WTC11 (cell line): ENCODE measurements around the gene TUBA4B. TPM values are rescaled to one million over a fixed set of nuclear protein-coding genes. Genes with fewer than 3 reads are reported as not detected.
A peak's percentile ranks its signal among the peaks of the same experiment; 100 is the strongest.

Experiments used
- ATAC-seq: fragments of 200-7000 bp; cut with Tn5 transposase; 2 replicates; pipeline ENCODE4 v1.10.0; 2021; ENCODE audit warnings: mild to moderate bottlenecking, moderate library complexity
- CTCF ChIA-PET: fragments of 300-600 bp; sonication (Branson Sonifier 250); formaldehyde crosslinking; loops from one replicate; lab custom pipeline; 2021; ENCODE audit warnings: antibody characterized with exemption; lab: Charles Lee
- POLR2A ChIA-PET: fragments of 350-600 bp; sonication (Branson Sonifier 250); formaldehyde crosslinking; loops from one replicate; lab custom pipeline; 2021; ENCODE audit warnings: antibody characterized with exemption; lab: Charles Lee
- DNase-seq: peaks from one replicate; pipeline ENCODE4 v3.0.0; 2021; ENCODE audit warnings: low spot score
- H3K27ac Mint-ChIP-seq: 2 replicates; pipeline ENCODE4 v1.8.0; 2021; ENCODE audit warnings: mixed read lengths
- H3K27me3 Mint-ChIP-seq: 2 replicates; pipeline ENCODE4 v1.8.0; 2021; ENCODE audit warnings: low read depth, mild to moderate bottlenecking, moderate library complexity, mixed read lengths
- H3K36me3 Mint-ChIP-seq: 2 replicates; pipeline ENCODE4 v1.8.0; 2021; ENCODE audit warnings: mixed read lengths
- H3K4me1 Mint-ChIP-seq: 2 replicates; pipeline ENCODE4 v1.8.0; 2022; ENCODE audit warnings: mixed read lengths
- H3K4me3 Mint-ChIP-seq: 2 replicates; pipeline ENCODE4 v1.8.0; 2021; ENCODE audit warnings: mild to moderate bottlenecking, moderate library complexity, mixed read lengths
- H3K9me3 Mint-ChIP-seq: 2 replicates; pipeline ENCODE4 v1.8.0; 2021; ENCODE audit warnings: mixed read lengths
- AR ChIP-seq: fragments of 250-450 bp; sonication (Bioruptor Pico); IDR thresholded peaks from 2 replicates; pipeline ENCODE4 v1.9.0; 2021; ENCODE audit warnings: mild to moderate bottlenecking
- ARID4B ChIP-seq: sonication (generic); formaldehyde crosslinking; IDR thresholded peaks from 2 replicates; pipeline ENCODE4 v1.8.0; 2023; ENCODE audit warnings: missing genetic modification reagents, mild to moderate bottlenecking, borderline replicate concordance
- ATF1 ChIP-seq: sonication (generic); formaldehyde crosslinking; IDR thresholded peaks from 2 replicates; pipeline ENCODE4 v1.8.1; 2023; ENCODE audit warnings: mild to moderate bottlenecking, moderate library complexity, missing genetic modification reagents
- CBFB ChIP-seq: sonication (generic); formaldehyde crosslinking; IDR thresholded peaks from 2 replicates; pipeline ENCODE4 v1.8.1; 2022; ENCODE audit warnings: mild to moderate bottlenecking, low read depth, missing genetic modification reagents
- CTCF ChIP-seq: fragments of 200-600 bp; IDR thresholded peaks from 2 replicates; pipeline ENCODE4 v1.8.0; 2022; ENCODE audit warnings: antibody characterized with exemption
- E2F1 ChIP-seq: sonication (generic); formaldehyde crosslinking; IDR thresholded peaks from 2 replicates; pipeline ENCODE4 v1.8.0; 2022; ENCODE audit warnings: mild to moderate bottlenecking, missing genetic modification reagents
- MLX ChIP-seq: sonication (generic); formaldehyde crosslinking; IDR thresholded peaks from 2 replicates; pipeline ENCODE4 v1.8.1; 2023; ENCODE audit warnings: mild to moderate bottlenecking, missing genetic modification reagents, moderate library complexity
- MYBL2 ChIP-seq: sonication (generic); formaldehyde crosslinking; IDR thresholded peaks from 2 replicates; pipeline ENCODE4 v1.8.1; 2023; ENCODE audit warnings: mild to moderate bottlenecking, moderate library complexity, missing genetic modification reagents
- PREB ChIP-seq: sonication (generic); formaldehyde crosslinking; IDR thresholded peaks from 2 replicates; pipeline ENCODE4 v1.8.1; 2022; ENCODE audit warnings: mild to moderate bottlenecking, missing genetic modification reagents, moderate library complexity, borderline replicate concordance
- ZNF263 ChIP-seq: sonication (generic); formaldehyde crosslinking; IDR thresholded peaks from 2 replicates; pipeline ENCODE4 v1.8.1; 2022; ENCODE audit warnings: low read depth, mild to moderate bottlenecking, moderate library complexity, missing genetic modification reagents
- ZNF423 ChIP-seq: fragments of 250-450 bp; sonication (Bioruptor Pico); IDR thresholded peaks from 2 replicates; pipeline ENCODE4 v2.1.2; 2022; ENCODE audit warnings: mild to moderate bottlenecking, moderate library complexity
- ZNF512 ChIP-seq: sonication (generic); formaldehyde crosslinking; IDR thresholded peaks from 2 replicates; pipeline ENCODE4 v1.8.1; 2022; ENCODE audit warnings: missing genetic modification reagents, borderline replicate concordance
- total RNA-seq: library from RNA; stranded (reverse); gene quantifications from 3 replicates; pipeline ENCODE4 v1.2.3, GENCODE V29; 2021
- TF ChIP-seq, protein P1 (sequence below): sonication (generic); formaldehyde crosslinking; conservative IDR thresholded peaks from 2 replicates; pipeline ENCODE4 v1.8.1; 2022; ENCODE audit warnings: mild to moderate bottlenecking, missing genetic modification reagents
- TF ChIP-seq, protein P2 (sequence below): sonication (generic); formaldehyde crosslinking; IDR thresholded peaks from 2 replicates; pipeline ENCODE4 v1.8.1; 2022; ENCODE audit warnings: low read depth, mild to moderate bottlenecking, moderate library complexity, missing genetic modification reagents, borderline replicate concordance

The TUBA4B gene
- total RNA-seq, 1 experiment from 2014 or later, result 0.20 TPM

GRCh38 chr2:219247678-219248642 lies 5.1 kb upstream of the TUBA4B start:
- H3K27me3 Mint-ChIP-seq, result peaks cover 18% of the 10 kb centered on the region
- no peak overlapping the region for H3K4me3 Mint-ChIP-seq
- TF ChIP-seq ZNF263 (no peak), MYBL2 (no peak), PREB (CRISPR knock-in tag) (no peak), E2F1 (CRISPR knock-in tag) (no peak), ZNF512 (CRISPR knock-in tag) (no peak), CBFB (CRISPR knock-in tag) (no peak), MLX (no peak)
- DNase-seq, result no peak
- no peak for ATAC-seq
- no peaks in the 10 kb centered on the region for H3K9me3 Mint-ChIP-seq
- H3K27ac Mint-ChIP-seq, result no peak overlapping the region
- ChIA-PET POLR2A (interaction anchor here (0.6 to 2.3 kb wide), 4 partner anchors 29 to 295 kb away, joined by 3 to 11 read pairs (median 6); partner anchors contain the start of gene ABCB6), CTCF (interaction anchor here (1.2 to 3.0 kb wide), 6 partner anchors 14 to 76 kb away, joined by 3 to 25 read pairs (median 5); partner anchors contain the start of genes ANKZF1, ATG9A and DNAJB2)
- peaks cover 34% of the 10 kb centered on the region for H3K4me1 Mint-ChIP-seq
- H3K36me3 Mint-ChIP-seq, result peaks cover 19% of the 10 kb centered on the region; the same call in 1 of the 2 replicates

DNA sequence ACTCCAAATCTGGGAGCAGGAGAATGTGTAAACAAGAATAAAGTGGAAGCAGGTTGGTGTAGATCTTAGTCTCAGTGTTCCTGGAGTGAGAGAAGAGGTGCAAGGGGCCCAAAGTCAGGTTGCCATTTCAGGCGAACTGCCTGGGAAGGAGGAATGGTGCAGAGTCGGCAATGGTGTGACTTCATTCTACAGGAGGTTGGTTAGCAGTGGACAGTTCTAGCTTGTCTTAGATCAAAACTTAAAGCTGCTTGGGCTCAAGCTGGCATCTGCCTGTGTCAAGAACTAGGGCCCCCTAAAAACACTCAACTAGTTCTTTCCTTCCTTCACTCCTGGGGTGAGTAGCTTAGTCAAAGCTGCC lies 4.2 kb upstream of the TUBA4B start:
- Mint-ChIP-seq H3K36me3 (peaks cover 19% of the 10 kb centered on the region; the same call in 1 of the 2 replicates), H3K9me3 (no peaks in the 10 kb centered on the region), H3K27me3 (peaks cover 25% of the 10 kb centered on the region), H3K27ac (peak overlapping the region; percentile 62; the same call in 1 of the 2 replicates), H3K4me1 (peaks cover 31% of the 10 kb centered on the region), H3K4me3 (no peak overlapping the region)
- DNase-seq (no peak), ATAC-seq (no peak)
- ChIA-PET CTCF (interaction anchor here (0.6 to 3.0 kb wide), 10 partner anchors 13 to 247 kb away, joined by 3 to 25 read pairs (median 4); partner anchors contain the start of genes ANKZF1, ATG9A and DNAJB2), POLR2A (interaction anchor here (1.2 to 2.3 kb wide), 2 partner anchors 30 to 295 kb away, joined by 7 to 11 read pairs; partner anchors contain the start of gene ABCB6)
- TF ChIP-seq CTCF (no peak), ARID4B (CRISPR knock-in tag) (no peak), ATF1 (no peak), ZNF423 (CRISPR knock-in tag) (no peak), AR (CRISPR knock-in tag) (no peak)
- TF ChIP-seq, protein P1, sequence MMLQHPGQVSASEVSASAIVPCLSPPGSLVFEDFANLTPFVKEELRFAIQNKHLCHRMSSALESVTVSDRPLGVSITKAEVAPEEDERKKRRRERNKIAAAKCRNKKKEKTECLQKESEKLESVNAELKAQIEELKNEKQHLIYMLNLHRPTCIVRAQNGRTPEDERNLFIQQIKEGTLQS (CRISPR knock-in tag), result no peak
- TF ChIP-seq, protein P2, sequence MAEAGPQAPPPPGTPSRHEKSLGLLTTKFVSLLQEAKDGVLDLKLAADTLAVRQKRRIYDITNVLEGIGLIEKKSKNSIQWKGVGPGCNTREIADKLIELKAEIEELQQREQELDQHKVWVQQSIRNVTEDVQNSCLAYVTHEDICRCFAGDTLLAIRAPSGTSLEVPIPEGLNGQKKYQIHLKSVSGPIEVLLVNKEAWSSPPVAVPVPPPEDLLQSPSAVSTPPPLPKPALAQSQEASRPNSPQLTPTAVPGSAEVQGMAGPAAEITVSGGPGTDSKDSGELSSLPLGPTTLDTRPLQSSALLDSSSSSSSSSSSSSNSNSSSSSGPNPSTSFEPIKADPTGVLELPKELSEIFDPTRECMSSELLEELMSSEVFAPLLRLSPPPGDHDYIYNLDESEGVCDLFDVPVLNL (CRISPR knock-in tag), result no peak
